Uterus (tissue), 2 donors: Measurements from ENCODE around the gene AUP1.

ENCODE experiments used
- POLR2A ChIP-seq, 2 donors: fragments of 450-650 bp; IDR thresholded peaks; one replicate each; pipeline ENCODE4 v1.6.1; 2016; ENCODE audit warnings: antibody characterized with exemption in 2 of 2, mild to moderate bottlenecking in 1 of 2, moderate library complexity in 1 of 2
- TF ChIP-seq, protein P1 (sequence below), 4 experiments: fragments of 200-600 bp in 2 of 4; fragments of 450-650 bp in 2 of 4; sonication (generic) in 2 of 4; IDR thresholded peaks; one replicate each; pipeline ENCODE4 v1.5.1; 2016 to 2019; ENCODE audit warnings: antibody characterized with exemption in 4 of 4, mild to moderate bottlenecking in 2 of 4, moderate library complexity in 1 of 4

- no peak for TF ChIP-seq POLR2A (IDR thresholded peaks at IDR 0.05)
- TF ChIP-seq, protein P1, sequence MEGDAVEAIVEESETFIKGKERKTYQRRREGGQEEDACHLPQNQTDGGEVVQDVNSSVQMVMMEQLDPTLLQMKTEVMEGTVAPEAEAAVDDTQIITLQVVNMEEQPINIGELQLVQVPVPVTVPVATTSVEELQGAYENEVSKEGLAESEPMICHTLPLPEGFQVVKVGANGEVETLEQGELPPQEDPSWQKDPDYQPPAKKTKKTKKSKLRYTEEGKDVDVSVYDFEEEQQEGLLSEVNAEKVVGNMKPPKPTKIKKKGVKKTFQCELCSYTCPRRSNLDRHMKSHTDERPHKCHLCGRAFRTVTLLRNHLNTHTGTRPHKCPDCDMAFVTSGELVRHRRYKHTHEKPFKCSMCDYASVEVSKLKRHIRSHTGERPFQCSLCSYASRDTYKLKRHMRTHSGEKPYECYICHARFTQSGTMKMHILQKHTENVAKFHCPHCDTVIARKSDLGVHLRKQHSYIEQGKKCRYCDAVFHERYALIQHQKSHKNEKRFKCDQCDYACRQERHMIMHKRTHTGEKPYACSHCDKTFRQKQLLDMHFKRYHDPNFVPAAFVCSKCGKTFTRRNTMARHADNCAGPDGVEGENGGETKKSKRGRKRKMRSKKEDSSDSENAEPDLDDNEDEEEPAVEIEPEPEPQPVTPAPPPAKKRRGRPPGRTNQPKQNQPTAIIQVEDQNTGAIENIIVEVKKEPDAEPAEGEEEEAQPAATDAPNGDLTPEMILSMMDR (IDR thresholded peaks at IDR 0.05), result no peak
Measured at GRCh38 chr2:74567881-74568280, 38.4 kb upstream of the AUP1 start.
